Aorta (tissue), 5 donors: Measurements from ENCODE around the gene ABTB2. TPM values are rescaled to one million over a fixed set of nuclear protein-coding genes. Genes with fewer than 3 reads are reported as not detected.

Experiments
- ATAC-seq: fragments of 200-7000 bp; cut with Tn5 transposase; one replicate; pipeline ENCODE4 v1.9.1; 2022; ENCODE audit warnings: moderate library complexity; ENCODE audit not compliant: low FRiP score
- DNase-seq, 2 donors: peaks; one replicate each; pipeline ENCODE4 v3.0.0-alpha.2; 2020
- H3K27ac ChIP-seq, 2 donors: one replicate each; pipeline ENCODE4 v1.5.1; 2013; ENCODE audit warnings: low read length in 2 of 2, mild to moderate bottlenecking in 2 of 2, moderate library complexity in 2 of 2, control low read depth in 1 of 2, inconsistent platforms in 1 of 2, low read depth in 1 of 2
- H3K27me3 ChIP-seq, 2 donors: one replicate each; pipeline ENCODE4 v1.6.1; 2013; ENCODE audit warnings: control low read depth in 1 of 2, low read length in 1 of 2, mild to moderate bottlenecking in 1 of 2, moderate library complexity in 1 of 2; ENCODE audit not compliant: insufficient read depth in 2 of 2, control insufficient read depth in 1 of 2
- H3K36me3 ChIP-seq, 2 donors: one replicate each; pipeline ENCODE4 v1.6.1; 2013; ENCODE audit warnings: control low read depth in 1 of 2, low read length in 1 of 2, mild to moderate bottlenecking in 1 of 2; ENCODE audit not compliant: insufficient read depth in 2 of 2, control insufficient read depth in 1 of 2
- H3K4me1 ChIP-seq, 2 donors: one replicate each; pipeline ENCODE4 v1.6.1; 2013; ENCODE audit warnings: low read length in 2 of 2, control low read depth in 1 of 2, mild to moderate bottlenecking in 1 of 2, moderate library complexity in 1 of 2; ENCODE audit not compliant: insufficient read depth in 2 of 2, control insufficient read depth in 1 of 2
- H3K4me3 ChIP-seq, 2 donors: one replicate each; pipeline ENCODE4 v1.5.1; 2013; ENCODE audit warnings: low read length in 2 of 2, control low read depth in 1 of 2, mild to moderate bottlenecking in 1 of 2
- H3K9me3 ChIP-seq: one replicate; pipeline ENCODE4 v1.6.1; 2013; ENCODE audit warnings: mild to moderate bottlenecking, low read length; ENCODE audit not compliant: control insufficient read depth
- WGBS, 2 donors: extraction: QIAGEN DNeasy Blood & Tissue Kit; methylation state at CpG; one replicate each; pipeline ENCODE4 v1.1.7; 2013; 5-methylcytosine and 5-hydroxymethylcytosine counted together
- intact Hi-C, 2 donors: fragments of 100-400 bp; cut with DNase I; formaldehyde crosslinking; loops; one replicate each; pipeline versions ENCODE4 v1.14.2 to v1.15.0; 2022
- polyA plus RNA-seq, 2 donors: library from polyadenylated mRNA; stranded (reverse); fragments of 200-250 nt; gene quantifications; one replicate each; pipeline ENCODE4 v1.2.3, GENCODE V29; 2013
- total RNA-seq, 2 donors: library from RNA; stranded (reverse); fragmentation: NEBNext Ultra II Directional; extraction: Animal tissue kit (Norgen Biotek cat#: 25700); gene quantifications; one replicate each; pipeline ENCODE4 v1.2.1, GENCODE V29; 2021
- donor health status: healthy with polysubstance abuse.
- donor health status: Bipolar disorder and iron deficiency.
- donor health status: DM: no; HTN: no; CAD: no.
- donor health status: DM: no; HTN: no; CAD: no.
- donor health status: DM: yes; HTN: yes; CAD: no.

ABTB2 gene
- total and polyA plus RNA-seq, 4 donors = 2.9 to 11.4 (median 6.9) TPM

DNA sequence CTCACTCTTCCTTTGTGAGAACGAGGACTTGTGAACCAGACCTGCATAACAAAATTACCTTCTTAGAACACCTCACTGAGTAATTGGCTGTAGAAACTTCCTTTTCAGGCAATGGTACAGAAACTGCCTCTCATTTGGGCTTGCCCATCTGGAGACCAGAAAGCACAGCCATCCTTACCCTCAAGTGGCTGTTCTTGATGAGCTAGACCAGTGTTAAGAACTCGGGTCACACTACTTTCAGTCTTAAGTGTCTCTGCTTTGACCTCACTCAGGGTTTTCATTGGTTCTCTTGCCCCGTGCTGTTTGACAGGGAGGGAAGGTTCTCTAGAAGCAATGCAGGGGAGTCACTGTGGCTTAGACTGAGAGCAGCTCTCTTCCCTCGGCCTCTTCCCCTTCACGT, 223.0 kb downstream of the ABTB2 start:
- WGBS, 2 donors = 90% methylated on average over 5 of the region's 5 CpGs
- Histone ChIP-seq H3K36me3 (peaks cover 11 to 23% of the 10 kb centered on the region in 2 donors), H3K27me3 (no peaks in the 10 kb centered on the region), H3K4me1 (no peaks in the 10 kb centered on the region), H3K9me3 (no peaks in the 10 kb centered on the region), H3K27ac (no peak overlapping the region), H3K4me3 (no peak overlapping the region)
- ATAC-seq (no peak), DNase-seq (no peak)
- intact Hi-C loops = no loop called here

DNA sequence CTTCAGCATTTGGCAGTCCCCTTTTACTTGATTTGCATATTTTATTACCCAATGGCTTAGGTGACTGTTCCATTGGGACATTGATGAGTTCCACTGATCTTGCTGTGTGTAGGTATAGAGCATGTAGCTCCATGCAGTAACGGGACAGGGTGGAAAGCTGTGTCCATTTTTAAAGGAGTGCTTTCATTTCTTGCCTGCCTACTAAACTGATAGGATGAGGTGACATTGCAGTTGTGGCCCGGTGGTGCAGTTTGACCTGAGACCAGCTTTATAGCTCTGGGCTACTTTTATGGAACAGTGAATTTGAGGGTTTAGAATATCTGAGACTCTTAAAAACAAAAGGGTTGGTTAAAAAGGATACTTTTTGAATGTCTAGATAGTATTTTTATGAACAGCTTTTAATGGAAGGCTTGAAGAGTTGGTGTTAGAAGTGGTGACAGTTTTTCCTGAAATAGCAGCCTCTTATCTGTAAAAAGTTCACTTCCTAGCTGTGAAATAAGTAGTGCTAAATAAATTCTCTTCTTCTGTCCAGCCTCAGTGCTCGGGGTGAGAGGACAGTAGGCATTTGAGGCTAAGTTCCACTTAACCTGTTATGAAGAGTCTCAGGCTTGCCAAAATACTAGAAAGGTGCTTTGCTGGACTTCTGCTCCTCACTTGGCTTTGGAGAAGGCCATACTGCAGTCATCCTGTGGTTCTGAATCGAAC, 225.4 kb downstream of the ABTB2 start:
- Histone ChIP-seq H3K27me3 (no peaks in the 10 kb centered on the region), H3K4me3 (no peak overlapping the region), H3K9me3 (no peaks in the 10 kb centered on the region), H3K4me1 (no peaks in the 10 kb centered on the region), H3K36me3 (peaks cover 11 to 19% of the 10 kb centered on the region in 2 donors), H3K27ac (no peak overlapping the region)
- WGBS, 2 donors = 82 to 86% methylated on average over 4 of the region's 4 CpGs
- DNase-seq (no peak), ATAC-seq (no peak)
- intact Hi-C loops = no loop called here

DNA sequence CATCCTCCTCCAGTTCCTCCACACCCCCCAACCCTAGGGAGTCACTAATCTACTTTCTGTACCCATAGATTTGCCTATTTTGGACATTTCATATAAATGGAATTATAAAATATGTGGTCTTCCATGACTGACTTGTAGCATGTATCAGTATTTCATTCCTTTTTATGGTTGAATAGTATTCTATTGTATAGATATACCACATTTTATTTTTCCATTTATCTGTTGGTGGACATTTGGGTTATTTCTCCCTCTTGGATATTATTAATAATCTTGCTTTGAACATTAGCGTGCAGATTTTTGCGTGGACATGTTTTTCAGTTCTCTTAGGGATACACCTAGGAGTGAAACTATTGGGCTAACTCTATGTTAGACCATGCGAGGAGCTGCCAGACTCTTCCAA, 229.0 kb downstream of the ABTB2 start:
- Histone ChIP-seq H3K36me3 (peaks cover 12 to 17% of the 10 kb centered on the region in 2 donors), H3K27ac (no peak overlapping the region), H3K9me3 (no peaks in the 10 kb centered on the region), H3K4me3 (no peak overlapping the region), H3K4me1 (no peaks in the 10 kb centered on the region), H3K27me3 (no peaks in the 10 kb centered on the region)
- DNase-seq = no peak
- intact Hi-C loops = no loop called here
- no peak for ATAC-seq
- WGBS, 2 donors = 98 to 99% methylated on average over 3 of the region's 3 CpGs

DNA sequence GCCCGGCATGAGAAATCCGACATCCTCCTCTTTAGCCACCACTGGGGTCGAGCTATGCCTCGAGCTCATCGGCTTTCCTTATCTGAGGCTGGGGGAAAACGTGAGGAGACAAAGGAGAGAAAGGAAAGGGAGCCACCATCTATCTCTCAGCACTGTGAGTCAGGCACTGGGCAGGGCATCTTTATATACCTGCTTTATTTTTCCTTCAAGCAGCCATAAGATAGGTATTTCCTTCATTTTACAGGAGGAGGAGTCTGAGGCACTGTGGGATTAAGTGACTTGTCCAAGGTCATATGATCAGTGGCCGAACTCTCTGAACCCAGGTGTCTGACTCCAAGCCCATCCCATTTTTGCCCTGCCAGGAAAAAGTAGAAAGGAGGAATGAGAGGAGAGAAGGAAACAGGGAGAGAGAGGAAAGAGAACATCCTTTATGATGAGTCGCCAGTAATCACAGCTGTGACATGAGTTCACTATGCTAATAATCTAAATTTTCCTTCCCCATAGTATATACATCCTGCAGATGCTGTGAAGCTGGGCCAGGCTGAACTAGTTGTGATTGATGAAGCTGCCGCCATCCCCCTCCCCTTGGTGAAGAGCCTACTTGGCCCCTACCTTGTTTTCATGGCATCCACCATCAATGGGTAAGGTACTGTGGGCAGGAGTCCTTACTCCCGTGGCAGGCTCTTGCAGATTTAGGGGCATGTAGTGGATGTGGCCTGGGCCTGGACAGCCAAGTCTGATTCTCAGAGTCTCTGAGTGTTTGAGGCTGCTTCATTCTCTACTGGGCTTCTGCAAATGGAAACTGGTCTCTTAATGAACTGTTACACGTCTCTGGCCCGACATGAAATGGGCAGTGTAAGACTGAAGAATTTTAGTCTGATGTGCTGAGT, 230.6 kb downstream of the ABTB2 start:
- Histone ChIP-seq H3K27ac (no peak overlapping the region), H3K9me3 (no peaks in the 10 kb centered on the region), H3K4me1 (no peaks in the 10 kb centered on the region), H3K4me3 (no peak overlapping the region), H3K27me3 (no peaks in the 10 kb centered on the region), H3K36me3 (peaks cover 12 to 22% of the 10 kb centered on the region in 2 donors)
- DNase-seq = no peak
- 92% methylated on average over 12 of the region's 12 CpGs for WGBS, 2 donors
- intact Hi-C loops = no loop called here
- no peak for ATAC-seq

DNA sequence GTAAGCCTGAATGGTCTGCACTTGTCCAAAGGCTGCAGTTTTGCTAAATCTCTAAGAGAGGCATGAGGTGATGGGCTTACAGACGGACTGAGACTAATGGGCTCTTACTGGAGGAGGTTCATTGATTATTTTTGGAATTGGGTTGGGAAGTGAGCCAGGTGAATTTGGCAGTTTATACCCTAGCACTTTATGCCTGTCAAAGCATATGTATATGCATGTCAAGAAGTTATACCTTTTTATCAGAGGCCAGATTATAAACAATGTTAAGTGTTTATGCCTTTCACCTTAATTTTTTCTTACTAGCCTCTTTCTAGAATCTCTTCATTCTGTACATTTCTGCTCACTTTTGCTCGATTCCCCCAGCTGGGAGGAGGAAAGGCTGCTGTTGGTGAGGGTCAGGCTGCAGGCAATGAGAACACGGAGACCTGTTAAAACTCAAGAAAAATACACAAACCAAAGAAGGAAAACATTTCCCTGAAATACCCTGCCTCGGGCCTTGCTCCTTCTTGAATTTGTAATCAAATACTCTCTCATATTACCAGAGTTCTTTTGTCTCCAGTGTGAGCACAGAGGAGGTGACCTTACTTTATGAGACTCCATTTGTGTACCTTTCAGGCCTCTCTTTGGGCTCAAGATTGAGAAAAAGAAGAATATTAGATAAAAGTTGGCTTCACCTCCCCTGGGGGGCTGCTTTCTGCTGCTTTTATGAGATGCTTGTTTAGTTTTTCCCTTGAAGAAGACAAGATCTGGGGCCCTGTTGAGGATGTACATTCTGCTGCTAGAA, 232.7 kb downstream of the ABTB2 start:
- WGBS, 2 donors = 65 to 69% methylated on average over 4 of the region's 4 CpGs
- H3K36me3 ChIP-seq = peaks cover 13 to 14% of the 10 kb centered on the region in 2 donors
- ATAC-seq (no peak), DNase-seq (no peak)
- H3K4me3 ChIP-seq = no peak overlapping the region
- intact Hi-C loops = no loop called here
- no peaks in the 10 kb centered on the region for H3K9me3 ChIP-seq
- no peaks in the 10 kb centered on the region for H3K4me1 ChIP-seq
- H3K27me3 ChIP-seq = no peaks in the 10 kb centered on the region
- H3K27ac ChIP-seq = no peak overlapping the region

DNA sequence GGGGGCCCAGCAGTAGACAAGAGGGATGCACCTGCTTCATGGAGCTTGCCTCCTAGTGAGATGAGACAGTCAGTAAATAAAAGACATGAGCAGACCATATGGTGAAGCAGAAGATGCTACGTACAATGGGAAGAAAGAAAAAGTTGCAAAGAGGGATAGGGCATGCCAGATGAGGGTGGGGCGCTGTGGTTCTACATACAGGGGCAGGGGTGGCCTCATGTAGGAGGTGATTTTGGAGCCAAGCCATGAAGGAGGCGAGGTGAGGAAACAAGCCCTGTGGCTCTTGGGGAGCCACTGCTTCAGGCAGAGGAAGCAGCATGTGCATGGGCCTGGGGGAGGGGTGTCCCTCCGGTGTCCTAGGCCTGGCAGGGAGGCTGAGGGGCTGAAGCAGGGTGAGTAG, 237.2 kb downstream of the ABTB2 start:
- intact Hi-C loops = no loop called here
- H3K27ac ChIP-seq = no peak overlapping the region
- H3K36me3 ChIP-seq = peaks cover 16 to 24% of the 10 kb centered on the region in 2 donors
- 96 to 100% methylated on average over 4 of the region's 4 CpGs for WGBS, 2 donors
- DNase-seq (no peak), ATAC-seq (no peak)
- no peaks in the 10 kb centered on the region for H3K9me3 ChIP-seq
- no peak overlapping the region for H3K4me3 ChIP-seq
- no peaks in the 10 kb centered on the region for H3K4me1 ChIP-seq
- no peaks in the 10 kb centered on the region for H3K27me3 ChIP-seq

DNA sequence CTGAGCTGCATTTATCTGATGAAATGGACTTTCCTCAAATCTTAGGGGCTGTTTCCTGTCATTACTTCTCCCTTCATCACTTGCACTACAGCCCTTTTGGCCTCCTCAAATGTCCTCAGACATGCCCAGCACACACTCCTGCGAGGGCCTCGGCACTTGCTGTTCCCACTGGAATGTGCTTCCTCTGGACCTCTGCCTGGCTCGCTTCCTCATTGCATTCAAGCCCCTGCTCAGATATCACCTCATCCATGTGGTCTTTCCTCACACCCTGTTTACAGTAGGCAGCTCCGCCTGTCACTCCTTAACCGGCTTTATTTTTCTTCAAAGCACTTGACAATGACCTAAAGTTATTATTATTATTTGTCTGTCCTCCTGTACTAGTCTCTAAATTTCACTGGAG, 243.3 kb downstream of the ABTB2 start:
- DNase-seq (no peak), ATAC-seq (no peak)
- Histone ChIP-seq H3K27me3 (no peaks in the 10 kb centered on the region), H3K27ac (no peak overlapping the region), H3K4me3 (no peak overlapping the region), H3K9me3 (no peaks in the 10 kb centered on the region), H3K36me3 (peaks cover 15 to 31% of the 10 kb centered on the region in 2 donors), H3K4me1 (no peaks in the 10 kb centered on the region)
- 83% methylated on average over 5 of the region's 5 CpGs for WGBS, 2 donors
- intact Hi-C loops = no loop called here

DNA sequence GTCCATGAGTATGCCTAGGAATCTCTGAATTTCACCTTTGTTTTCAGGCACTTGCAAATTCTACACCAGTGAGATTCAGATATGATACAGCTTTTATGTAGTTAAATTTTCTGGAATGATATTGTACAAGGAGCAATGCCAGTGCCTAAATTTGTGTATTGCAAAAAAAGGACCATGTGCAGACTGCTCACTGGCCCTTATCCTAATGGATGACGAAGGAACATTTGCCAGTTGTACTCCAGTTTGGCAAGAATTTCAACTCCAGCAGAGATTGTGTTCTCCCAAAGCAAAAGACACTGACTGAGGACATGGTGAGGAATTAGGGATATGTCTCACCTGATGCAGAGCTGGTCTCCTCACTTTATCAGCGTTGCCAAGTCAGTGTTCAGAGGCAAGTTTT, 243.8 kb downstream of the ABTB2 start:
- no peak overlapping the region for H3K27ac ChIP-seq
- no peak overlapping the region for H3K4me3 ChIP-seq
- ATAC-seq (no peak), DNase-seq (no peak)
- 70 to 73% methylated on average over 2 of the region's 2 CpGs for WGBS, 2 donors
- H3K4me1 ChIP-seq = no peaks in the 10 kb centered on the region
- H3K36me3 ChIP-seq = peaks cover 15 to 29% of the 10 kb centered on the region in 2 donors
- H3K27me3 ChIP-seq = no peaks in the 10 kb centered on the region
- intact Hi-C loops = no loop called here
- no peaks in the 10 kb centered on the region for H3K9me3 ChIP-seq
